ENCODE results near the gene FGD5. TPM values are rescaled to one million over a fixed set of nuclear protein-coding genes. Genes with fewer than 3 reads are reported as not detected.

The FGD5 gene
- total RNA-seq, 2 donors from 2014 or later, result 15.3 to 17.0 TPM

DNA sequence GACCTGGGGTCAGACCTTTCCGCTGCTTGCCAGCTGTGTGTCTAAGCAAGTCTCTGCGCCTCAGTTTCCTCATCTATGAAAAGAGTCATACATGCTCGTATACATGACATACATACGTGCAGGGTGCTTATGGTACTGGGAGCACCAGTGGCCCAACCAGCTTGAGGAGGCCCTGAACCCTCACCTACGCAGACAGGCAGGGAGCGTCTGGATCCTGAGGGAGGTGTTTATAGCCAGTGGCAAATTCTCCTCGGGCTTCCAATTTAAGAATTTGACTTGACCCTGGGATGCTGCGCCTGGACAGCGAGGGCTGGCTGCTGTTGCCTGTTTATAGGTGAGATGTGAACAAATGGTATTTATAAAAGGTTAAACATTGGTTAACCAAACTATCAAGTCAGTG, 17.7 kb upstream of the FGD5 start:
- H3K4me1 Mint-ChIP-seq, result peaks cover 16% of the 10 kb centered on the region

DNA sequence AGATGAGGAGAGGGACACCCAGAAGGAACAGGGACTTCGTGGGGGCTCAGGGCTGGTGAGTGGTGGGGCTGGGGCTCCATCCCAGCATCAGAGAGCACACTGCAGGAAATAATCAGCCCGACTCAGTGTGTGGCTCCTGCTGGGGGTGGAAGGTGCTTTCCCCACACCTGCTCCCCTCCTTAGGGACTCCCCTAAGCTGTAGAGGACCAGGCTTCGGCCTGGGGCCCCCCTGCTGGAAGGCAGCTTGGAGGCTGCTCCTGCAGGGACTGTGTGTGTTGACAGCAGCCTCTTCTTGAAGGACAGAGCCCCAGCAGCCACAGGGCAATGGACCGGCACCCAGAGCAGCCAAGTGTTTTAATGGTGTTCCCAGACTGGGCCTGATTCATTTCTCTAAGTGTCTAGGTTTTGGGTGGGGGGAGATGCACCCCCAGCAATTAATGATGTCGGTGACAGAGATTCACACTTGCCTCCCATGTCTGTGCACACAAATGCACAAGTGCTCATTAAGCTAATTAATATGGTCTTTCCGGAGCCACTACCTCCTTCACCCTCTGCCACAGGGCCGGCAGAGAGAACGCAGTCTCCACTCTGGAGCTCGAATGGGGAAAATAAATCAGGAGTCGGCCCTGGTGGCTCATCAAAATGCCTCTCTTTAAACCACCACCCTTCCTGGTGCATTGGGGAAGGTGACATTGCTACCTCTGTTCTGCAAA, 16.9 kb upstream of the FGD5 start:
- Mint-ChIP-seq H3K9me3 (peaks cover 4% of the 10 kb centered on the region), H3K36me3 (ENCODE audit: low read depth) (no peaks in the 10 kb centered on the region), H3K4me1 (peaks cover 16% of the 10 kb centered on the region), H3K27ac (no peak overlapping the region), H3K4me3 (no peak overlapping the region), H3K27me3 (ENCODE audit: insufficient read depth) (peaks cover 6% of the 10 kb centered on the region)
- no peaks in the 10 kb centered on the region for H3K27me3 ChIP-seq (ENCODE audit: control insufficient read depth, insufficient read depth, low read length, poor library complexity, severe bottlenecking)
- no peaks in the 10 kb centered on the region for H3K36me3 ChIP-seq (ENCODE audit: control insufficient read depth, insufficient read depth, low read length)
- H3K9me3 ChIP-seq (ENCODE audit: control insufficient read depth, low read length), result no peaks in the 10 kb centered on the region
- TF ChIP-seq, protein P1, sequence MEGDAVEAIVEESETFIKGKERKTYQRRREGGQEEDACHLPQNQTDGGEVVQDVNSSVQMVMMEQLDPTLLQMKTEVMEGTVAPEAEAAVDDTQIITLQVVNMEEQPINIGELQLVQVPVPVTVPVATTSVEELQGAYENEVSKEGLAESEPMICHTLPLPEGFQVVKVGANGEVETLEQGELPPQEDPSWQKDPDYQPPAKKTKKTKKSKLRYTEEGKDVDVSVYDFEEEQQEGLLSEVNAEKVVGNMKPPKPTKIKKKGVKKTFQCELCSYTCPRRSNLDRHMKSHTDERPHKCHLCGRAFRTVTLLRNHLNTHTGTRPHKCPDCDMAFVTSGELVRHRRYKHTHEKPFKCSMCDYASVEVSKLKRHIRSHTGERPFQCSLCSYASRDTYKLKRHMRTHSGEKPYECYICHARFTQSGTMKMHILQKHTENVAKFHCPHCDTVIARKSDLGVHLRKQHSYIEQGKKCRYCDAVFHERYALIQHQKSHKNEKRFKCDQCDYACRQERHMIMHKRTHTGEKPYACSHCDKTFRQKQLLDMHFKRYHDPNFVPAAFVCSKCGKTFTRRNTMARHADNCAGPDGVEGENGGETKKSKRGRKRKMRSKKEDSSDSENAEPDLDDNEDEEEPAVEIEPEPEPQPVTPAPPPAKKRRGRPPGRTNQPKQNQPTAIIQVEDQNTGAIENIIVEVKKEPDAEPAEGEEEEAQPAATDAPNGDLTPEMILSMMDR (conservative IDR thresholded peaks at IDR 0.05), result no peak
- no peak overlapping the region for H3K9ac ChIP-seq (ENCODE audit: extremely low read depth, low read length, poor library complexity, severe bottlenecking)
- H3K4me1 ChIP-seq (ENCODE audit: control insufficient read depth, insufficient read depth, low read length), result no peaks in the 10 kb centered on the region
- H3K4me3 ChIP-seq (ENCODE audit: low read length), result no peak overlapping the region
- no peak overlapping the region for H3K27ac ChIP-seq (ENCODE audit: low read depth, low read length)
- peak; percentile 35 for DNase-seq
- WGBS, 2 experiments (ENCODE audit: insufficient coverage in 1 of 2, insufficient read length in 1 of 2), result 74 to 81% methylated on average over 7 to 10 of the region's 10 CpGs

More for the DNA sequence above, 17.7 kb upstream of the FGD5 start:
- no peak overlapping the region for H3K4me3 ChIP-seq (ENCODE audit: low read length)
- H3K27ac Mint-ChIP-seq, result no peak overlapping the region
- peaks cover 4% of the 10 kb centered on the region for H3K9me3 Mint-ChIP-seq
- TF ChIP-seq, protein P1 (conservative IDR thresholded peaks at IDR 0.05), result no peak
- no peak overlapping the region for H3K9ac ChIP-seq (ENCODE audit: extremely low read depth, low read length, poor library complexity, severe bottlenecking)
- H3K27me3 ChIP-seq (ENCODE audit: control insufficient read depth, insufficient read depth, low read length, poor library complexity, severe bottlenecking), result no peaks in the 10 kb centered on the region
- H3K36me3 ChIP-seq (ENCODE audit: control insufficient read depth, insufficient read depth, low read length), result no peaks in the 10 kb centered on the region
- H3K4me1 ChIP-seq (ENCODE audit: control insufficient read depth, insufficient read depth, low read length), result no peaks in the 10 kb centered on the region
- no peak overlapping the region for H3K4me3 Mint-ChIP-seq
- DNase-seq, result peak; percentile 10
- peaks cover 5% of the 10 kb centered on the region for H3K27me3 Mint-ChIP-seq (ENCODE audit: insufficient read depth)
- H3K9me3 ChIP-seq (ENCODE audit: control insufficient read depth, low read length), result no peaks in the 10 kb centered on the region
- 92 to 93% methylated on average over 9 of the region's 9 CpGs for WGBS, 2 experiments (ENCODE audit: insufficient coverage in 1 of 2, insufficient read length in 1 of 2)
- no peak overlapping the region for H3K27ac ChIP-seq (ENCODE audit: low read depth, low read length)
- no peaks in the 10 kb centered on the region for H3K36me3 Mint-ChIP-seq (ENCODE audit: low read depth)

DNA sequence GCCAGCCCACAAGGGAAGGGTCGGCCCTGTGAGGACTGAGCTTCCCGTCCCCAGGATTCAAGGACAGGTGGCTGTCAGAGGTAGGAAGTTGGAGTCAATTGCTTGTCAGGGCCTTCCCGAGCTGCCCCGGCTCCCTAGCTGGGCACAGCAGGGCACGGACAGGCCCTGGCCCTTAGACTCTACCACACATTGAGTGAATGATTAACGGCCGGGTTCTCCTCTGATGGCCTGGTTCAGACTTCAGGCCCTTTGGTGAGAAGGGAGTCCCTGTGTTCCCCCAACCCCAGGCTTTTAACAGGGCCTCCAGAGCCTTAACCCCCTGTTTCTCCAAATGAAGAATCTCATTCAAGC, 16.4 kb upstream of the FGD5 start:
- Mint-ChIP-seq H3K4me3 (no peak overlapping the region), H3K9me3 (peaks cover 4% of the 10 kb centered on the region), H3K27ac (no peak overlapping the region), H3K27me3 (ENCODE audit: insufficient read depth) (peaks cover 9% of the 10 kb centered on the region), H3K36me3 (ENCODE audit: low read depth) (no peaks in the 10 kb centered on the region), H3K4me1 (peaks cover 16% of the 10 kb centered on the region)
- H3K27me3 ChIP-seq (ENCODE audit: control insufficient read depth, insufficient read depth, low read length, poor library complexity, severe bottlenecking), result no peaks in the 10 kb centered on the region
- no peaks in the 10 kb centered on the region for H3K36me3 ChIP-seq (ENCODE audit: control insufficient read depth, insufficient read depth, low read length)
- TF ChIP-seq, protein P1 (conservative IDR thresholded peaks at IDR 0.05), result no peak
- 83 to 100% methylated on average over 3 to 7 of the region's 7 CpGs for WGBS, 2 experiments (ENCODE audit: insufficient coverage in 1 of 2, insufficient read length in 1 of 2)
- DNase-seq, result peak; percentile 45
- H3K9ac ChIP-seq (ENCODE audit: extremely low read depth, low read length, poor library complexity, severe bottlenecking), result no peak overlapping the region
- no peaks in the 10 kb centered on the region for H3K9me3 ChIP-seq (ENCODE audit: control insufficient read depth, low read length)
- no peak overlapping the region for H3K27ac ChIP-seq (ENCODE audit: low read depth, low read length)
- H3K4me3 ChIP-seq (ENCODE audit: low read length), result no peak overlapping the region
- H3K4me1 ChIP-seq (ENCODE audit: control insufficient read depth, insufficient read depth, low read length), result no peaks in the 10 kb centered on the region
